ENCODE data around the gene SSTR3. TPM values are rescaled to one million over a fixed set of nuclear protein-coding genes. Genes with fewer than 3 reads are reported as not detected.
A peak's percentile ranks its signal among the peaks of the same experiment; 100 is the strongest.

Gene SSTR3
- total and polyA plus RNA-seq, 11 donors: 0.07 TPM; not detected in 10

DNA sequence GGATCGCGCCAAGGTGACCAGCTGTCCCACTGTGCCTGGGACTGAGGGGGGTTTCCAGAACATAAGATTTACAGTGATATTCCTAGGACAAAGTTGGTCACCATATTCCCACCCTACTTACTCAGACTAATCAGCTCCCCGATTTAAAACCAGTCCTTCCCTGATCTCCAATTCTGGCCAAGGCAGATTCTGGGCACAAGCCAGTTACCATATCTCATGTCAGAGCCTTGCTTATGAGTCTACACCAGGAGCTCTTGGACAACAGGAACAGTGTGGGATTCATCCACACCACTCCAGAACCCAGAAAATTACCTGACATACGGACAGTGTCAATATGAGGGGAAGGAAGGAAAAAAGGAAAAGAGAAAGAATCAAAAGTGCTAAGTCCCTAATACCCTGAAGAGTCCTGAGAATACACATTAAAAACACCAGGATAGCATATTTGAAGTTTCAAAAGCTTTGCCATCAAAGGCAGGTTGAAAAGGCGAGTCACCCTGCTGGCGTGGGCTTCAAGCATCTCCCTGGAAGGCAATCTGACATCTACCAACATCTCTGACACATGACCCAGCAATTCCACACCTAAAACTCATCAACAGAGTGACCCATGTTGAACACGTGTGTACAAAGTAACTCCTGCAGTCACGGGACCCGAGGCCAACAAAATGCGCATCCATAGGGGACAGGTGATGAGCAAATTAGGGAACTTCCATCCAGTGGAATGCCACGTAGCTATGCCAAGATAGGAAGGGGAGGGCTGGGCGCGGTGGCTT is 54.6 kb downstream of the SSTR3 start:
- Histone ChIP-seq H3K27ac (no peak overlapping the region), H3K9me3 (peaks cover 0 to 5% (median 0%) of the 10 kb centered on the region in 12 donors), H3K27me3 (peaks cover 0 to 23% (median 0%) of the 10 kb centered on the region in 9 donors), H3K4me3 (no peak overlapping the region), H3K36me3 (no peaks in the 10 kb centered on the region), H3K4me1 (peaks cover 0 to 9% (median 0%) of the 10 kb centered on the region in 12 donors)
- TF ChIP-seq POLR2A (IDR thresholded peaks at IDR 0.05): no peak
- TF ChIP-seq CTCF (IDR thresholded peaks at IDR 0.05): no peak
- ATAC-seq: no peak
- intact Hi-C loops (cut with DNase I): loop anchor here in 2 of 10 donors (10.0 kb wide), 2 partner anchors 73 to 83 kb away; no protein-coding TSS in a partner anchor
- no peak for DNase-seq
- WGBS, 4 donors: 77 to 83% (median 79%) methylated on average over 13 of the region's 13 CpGs

GRCh38 chr22:37156686-37157435 is 55.4 kb downstream of the SSTR3 start:
- 73 to 78% (median 77%) methylated on average over 12 to 13 of the region's 13 CpGs for WGBS, 4 donors
- no peak overlapping the region for H3K27ac ChIP-seq
- peaks cover 0 to 24% (median 0%) of the 10 kb centered on the region in 9 donors for H3K27me3 ChIP-seq
- no peak overlapping the region for H3K4me3 ChIP-seq
- peaks cover 0 to under 1% (median 0%) of the 10 kb centered on the region in 12 donors for H3K4me1 ChIP-seq
- no peak for ATAC-seq
- H3K36me3 ChIP-seq: no peaks in the 10 kb centered on the region
- peaks cover 0 to 7% (median under 1%) of the 10 kb centered on the region in 12 donors for H3K9me3 ChIP-seq
- TF ChIP-seq POLR2A (IDR thresholded peaks at IDR 0.05) (no peak), CTCF (IDR thresholded peaks at IDR 0.05) (no peak)
- intact Hi-C loops (cut with DNase I): loop anchor here in 2 of 10 donors (10.0 kb wide), 2 partner anchors 72 to 82 kb away; no protein-coding TSS in a partner anchor
- DNase-seq: peak in 1 of 5 donors; percentile 35

DNA sequence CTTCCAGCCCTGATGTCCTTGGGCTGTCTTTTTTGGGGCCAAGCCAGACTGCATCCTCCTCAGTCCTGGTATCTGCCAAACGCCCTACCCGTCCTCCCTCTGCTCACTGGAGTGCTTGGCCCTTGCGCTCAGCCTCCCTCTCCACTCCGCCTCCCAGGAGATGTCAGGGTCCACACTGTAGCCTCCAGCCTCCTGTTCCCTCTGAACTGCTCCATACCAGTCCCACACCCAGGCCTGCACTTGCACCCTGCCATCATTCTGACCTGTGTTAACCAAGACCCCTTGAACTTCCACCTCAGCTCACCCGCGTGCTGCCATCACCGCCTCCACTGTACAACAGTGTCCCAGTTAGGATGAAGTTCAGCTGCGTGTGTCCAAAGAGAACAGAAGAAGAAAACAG is 56.3 kb downstream of the SSTR3 start:
- no peaks in the 10 kb centered on the region for H3K36me3 ChIP-seq
- no peaks in the 10 kb centered on the region for H3K4me1 ChIP-seq
- ATAC-seq (no peak), DNase-seq (peak in 1 of 5 donors; percentile 20)
- H3K4me3 ChIP-seq: no peak overlapping the region
- intact Hi-C loops (cut with DNase I): loop anchor here in 2 of 10 donors (10.0 kb wide), 2 partner anchors 71 to 81 kb away; no protein-coding TSS in a partner anchor
- no peak overlapping the region for H3K27ac ChIP-seq
- WGBS, 4 donors: 92 to 95% (median 93%) methylated on average over 8 of the region's 8 CpGs
- TF ChIP-seq POLR2A (IDR thresholded peaks at IDR 0.05) (no peak), CTCF (IDR thresholded peaks at IDR 0.05) (no peak)
- H3K9me3 ChIP-seq: peaks cover 0 to 10% (median 0%) of the 10 kb centered on the region in 12 donors
- peaks cover 0 to 24% (median 0%) of the 10 kb centered on the region in 9 donors for H3K27me3 ChIP-seq
